Tibial nerve (tissue), 4 donors: ENCODE data around the gene PLXNB1. TPM values are rescaled to one million over a fixed set of nuclear protein-coding genes. Genes with fewer than 3 reads are reported as not detected.
A peak's percentile ranks its signal among the peaks of the same experiment; 100 is the strongest.
"Not testable (repeated sequence)": the region's sequence is repeated elsewhere in the genome, so short reads cannot be mapped to it uniquely, and the experiment has no call there.

Source experiments
- DNase-seq, 2 donors: peaks; one replicate each; pipeline ENCODE4 v3.0.0-alpha.2; 2019; ENCODE audit warnings: low spot score in 2 of 2
- H3K27ac ChIP-seq, 4 donors: fragments of 200-600 bp; sonication (generic) in 3 of 4; one replicate each; pipeline ENCODE4 v1.5.1; 2017 to 2019; ENCODE audit warnings: mild to moderate bottlenecking in 1 of 4
- H3K27me3 ChIP-seq, 2 donors: fragments of 200-600 bp; sonication (generic) in 1 of 2; one replicate each; pipeline versions ENCODE4 v1.5.1 to v1.6.0; 2017 to 2019
- H3K36me3 ChIP-seq, 3 donors: fragments of 200-600 bp; sonication (generic); one replicate each; pipeline ENCODE4 v1.5.1; 2018 to 2019
- H3K4me1 ChIP-seq, 4 donors: fragments of 200-600 bp; sonication (generic) in 3 of 4; one replicate each; pipeline ENCODE4 v1.5.1; 2017 to 2019
- H3K4me3 ChIP-seq, 4 donors: fragments of 200-600 bp; sonication (generic) in 3 of 4; one replicate each; pipeline ENCODE4 v1.5.1; 2017 to 2019; ENCODE audit warnings: mild to moderate bottlenecking in 1 of 4, moderate library complexity in 1 of 4
- H3K9me3 ChIP-seq, 4 donors: fragments of 200-600 bp; sonication (generic) in 3 of 4; one replicate each; pipeline ENCODE4 v1.5.1; 2017 to 2019
- EP300 ChIP-seq, 2 donors: sonication (generic); formaldehyde crosslinking; IDR thresholded peaks; one replicate each; pipeline ENCODE4 v1.6.1; 2017; ENCODE audit warnings: antibody characterized with exemption in 2 of 2, mild to moderate bottlenecking in 1 of 2
- POLR2A ChIP-seq, 2 donors: fragments of 450-650 bp; IDR thresholded peaks; one replicate each; pipeline ENCODE4 v1.6.1; 2017; ENCODE audit warnings: antibody characterized with exemption in 2 of 2, mild to moderate bottlenecking in 2 of 2, moderate library complexity in 2 of 2
- WGBS, 2 donors: methylation state at CpG; one replicate each; pipeline ENCODE4 v1.1.5; 2018; 5-methylcytosine and 5-hydroxymethylcytosine counted together
- total RNA-seq, 4 donors: library from RNA; depleted of rRNA; stranded (reverse); fragments of >200 nt; gene quantifications; one replicate each; pipeline ENCODE4 v1.1.0, GENCODE V29; 2016
- TF ChIP-seq, protein P1 (sequence below), 5 experiments: fragments of 200-600 bp in 3 of 5; fragments of 450-650 bp in 2 of 5; sonication (generic) in 3 of 5; IDR thresholded peaks; one replicate each; pipeline ENCODE4 v1.5.1; 2016 to 2019; ENCODE audit warnings: antibody characterized with exemption in 5 of 5, mild to moderate bottlenecking in 3 of 5, moderate library complexity in 2 of 5

PLXNB1 gene
- total RNA-seq, 4 donors from 2014 or later, result 216 to 379 (median 339) TPM

DNA sequence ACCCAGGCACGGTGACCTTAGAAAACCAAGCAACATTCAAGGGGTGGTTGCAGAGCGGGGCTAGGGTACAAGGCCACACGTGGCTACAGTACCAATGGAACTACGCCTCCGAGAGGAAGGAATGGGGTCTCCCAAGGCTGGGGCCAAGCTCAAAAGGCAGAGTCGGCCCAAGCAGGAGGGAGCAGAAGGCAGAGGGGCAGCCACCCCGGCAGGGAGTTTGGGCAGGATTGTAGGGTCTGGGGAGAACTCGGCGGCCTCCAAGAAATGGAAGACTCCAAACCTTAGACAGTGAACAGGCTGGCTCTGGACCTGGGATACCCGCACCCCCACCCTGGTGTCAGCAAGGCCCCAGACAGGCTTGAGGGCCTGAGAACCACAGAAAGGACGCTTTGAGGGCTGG lies 45.3 kb upstream of the PLXNB1 start:
- H3K27ac ChIP-seq, result no peak overlapping the region
- TF ChIP-seq EP300 (IDR thresholded peaks at IDR 0.05), result no peak
- TF ChIP-seq, protein P1, sequence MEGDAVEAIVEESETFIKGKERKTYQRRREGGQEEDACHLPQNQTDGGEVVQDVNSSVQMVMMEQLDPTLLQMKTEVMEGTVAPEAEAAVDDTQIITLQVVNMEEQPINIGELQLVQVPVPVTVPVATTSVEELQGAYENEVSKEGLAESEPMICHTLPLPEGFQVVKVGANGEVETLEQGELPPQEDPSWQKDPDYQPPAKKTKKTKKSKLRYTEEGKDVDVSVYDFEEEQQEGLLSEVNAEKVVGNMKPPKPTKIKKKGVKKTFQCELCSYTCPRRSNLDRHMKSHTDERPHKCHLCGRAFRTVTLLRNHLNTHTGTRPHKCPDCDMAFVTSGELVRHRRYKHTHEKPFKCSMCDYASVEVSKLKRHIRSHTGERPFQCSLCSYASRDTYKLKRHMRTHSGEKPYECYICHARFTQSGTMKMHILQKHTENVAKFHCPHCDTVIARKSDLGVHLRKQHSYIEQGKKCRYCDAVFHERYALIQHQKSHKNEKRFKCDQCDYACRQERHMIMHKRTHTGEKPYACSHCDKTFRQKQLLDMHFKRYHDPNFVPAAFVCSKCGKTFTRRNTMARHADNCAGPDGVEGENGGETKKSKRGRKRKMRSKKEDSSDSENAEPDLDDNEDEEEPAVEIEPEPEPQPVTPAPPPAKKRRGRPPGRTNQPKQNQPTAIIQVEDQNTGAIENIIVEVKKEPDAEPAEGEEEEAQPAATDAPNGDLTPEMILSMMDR (IDR thresholded peaks at IDR 0.05), result no peak
- TF ChIP-seq POLR2A (IDR thresholded peaks at IDR 0.05), result no peak
- 76 to 78% methylated on average over 11 of the region's 11 CpGs for WGBS, 2 donors

DNA sequence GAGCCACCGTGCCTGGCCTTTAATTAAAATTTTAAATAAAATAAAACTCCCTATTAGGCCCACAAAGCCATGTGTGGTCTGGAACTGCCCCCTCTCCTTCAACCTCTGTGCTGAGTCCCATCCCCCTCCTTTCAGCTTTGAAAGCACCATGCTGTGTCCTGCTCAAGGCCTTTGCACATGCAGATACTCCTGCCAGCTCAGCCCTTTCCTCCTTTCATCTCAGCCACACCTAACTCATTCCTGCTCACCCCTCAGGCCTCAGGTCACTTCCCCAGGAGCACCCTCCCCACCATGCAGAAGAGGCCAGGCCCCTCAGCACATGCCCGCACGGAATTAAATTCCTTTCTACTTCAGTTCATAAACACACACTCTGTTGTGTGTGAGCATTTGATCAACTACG lies 44.7 kb upstream of the PLXNB1 start:
- Histone ChIP-seq H3K9me3 (no peaks in the 10 kb centered on the region), H3K36me3 (peaks cover 0 to 41% (median 0%) of the 10 kb centered on the region in 3 donors), H3K4me3 (no peak overlapping the region), H3K27ac (peak overlapping the region in 1 of 4 donors; percentile 34), H3K4me1 (peaks cover 2 to 37% (median 25%) of the 10 kb centered on the region in 4 donors), H3K27me3 (no peaks in the 10 kb centered on the region)
- TF ChIP-seq EP300 (IDR thresholded peaks at IDR 0.05) (no peak), POLR2A (IDR thresholded peaks at IDR 0.05) (no peak)
- TF ChIP-seq, protein P1 (IDR thresholded peaks at IDR 0.05), result no peak
- WGBS, 2 donors, result 44 to 59% methylated on average over 4 of the region's 4 CpGs
- no peak for DNase-seq

More for the DNA sequence above, 45.3 kb upstream of the PLXNB1 start:
- Histone ChIP-seq H3K4me3 (no peak overlapping the region), H3K27me3 (no peaks in the 10 kb centered on the region), H3K9me3 (no peaks in the 10 kb centered on the region), H3K36me3 (peaks cover 0 to 36% (median 0%) of the 10 kb centered on the region in 3 donors), H3K4me1 (peaks cover 2 to 31% (median 20%) of the 10 kb centered on the region in 4 donors)
- DNase-seq, result no peak

- DNase-seq, H3K27me3 ChIP-seq, H3K9me3 ChIP-seq, H3K4me3 ChIP-seq: not testable (repeated sequence)
- peaks cover 0 to 41% (median 0%) of the 10 kb centered on the region in 3 donors for H3K36me3 ChIP-seq
- H3K27ac ChIP-seq, result peak overlapping the region in 2 of 4 donors; percentile 98 to 100
- 88 to 91% methylated on average over 4 of the region's 4 CpGs for WGBS, 2 donors
- peaks cover 2 to 43% (median 30%) of the 10 kb centered on the region in 4 donors for H3K4me1 ChIP-seq
These were observed 44.1 kb upstream of the PLXNB1 start for GRCh38 chr3:48474031-48474430.

DNA sequence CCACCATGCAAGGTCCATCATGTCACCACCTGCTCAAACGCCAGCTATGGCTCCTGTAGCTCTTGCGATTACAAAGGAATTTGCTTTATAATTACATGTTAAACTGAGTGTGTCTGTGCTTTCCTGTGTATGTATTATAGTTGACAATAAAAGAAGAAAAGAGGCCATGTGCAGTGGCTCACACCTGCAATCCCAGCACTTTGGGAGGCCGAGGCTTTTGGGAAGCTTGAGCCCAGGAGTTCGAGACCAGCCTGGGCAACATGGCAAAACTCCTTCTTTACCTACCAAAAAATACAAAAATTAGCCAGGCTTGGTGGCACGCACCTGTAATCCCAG lies 43.7 kb upstream of the PLXNB1 start:
- WGBS, 2 donors, result 75 to 82% methylated on average over 5 of the region's 5 CpGs
- Histone ChIP-seq H3K27me3 (no peaks in the 10 kb centered on the region), H3K4me3 (peak overlapping the region in 1 of 4 donors; percentile 74), H3K36me3 (peaks cover 0 to 41% (median 0%) of the 10 kb centered on the region in 3 donors), H3K9me3 (no peaks in the 10 kb centered on the region), H3K27ac (peak overlapping the region; percentile 97 to 100 (median 98)), H3K4me1 (peaks cover 2 to 47% (median 35%) of the 10 kb centered on the region in 4 donors)
- no peak for DNase-seq
- TF ChIP-seq, protein P1 (IDR thresholded peaks at IDR 0.05), result no peak
- no peak for TF ChIP-seq POLR2A (IDR thresholded peaks at IDR 0.05)
- TF ChIP-seq EP300 (IDR thresholded peaks at IDR 0.05), result no peak

- peak; percentile 84 to 88 for DNase-seq
- TF ChIP-seq POLR2A (IDR thresholded peaks at IDR 0.05), result peak; percentile 61 to 87
- TF ChIP-seq EP300 (IDR thresholded peaks at IDR 0.05), result peak; percentile 91 to 97
- TF ChIP-seq, protein P1 (IDR thresholded peaks at IDR 0.05), result peak in 4 of 5 experiments; percentile 37 to 72 (median 62)
- peak overlapping the region; percentile 97 to 100 (median 98) for H3K27ac ChIP-seq
- no peaks in the 10 kb centered on the region for H3K27me3 ChIP-seq
- WGBS, 2 donors, result 4 to 6% methylated on average over 15 to 17 of the region's 17 CpGs
- peaks cover 2 to 52% (median 40%) of the 10 kb centered on the region in 4 donors for H3K4me1 ChIP-seq
- peaks cover 0 to 41% (median under 1%) of the 10 kb centered on the region in 3 donors for H3K36me3 ChIP-seq
- no peaks in the 10 kb centered on the region for H3K9me3 ChIP-seq
- peak overlapping the region; percentile 70 to 82 (median 73) for H3K4me3 ChIP-seq
These were observed 43.2 kb upstream of the PLXNB1 start for GRCh38 chr3:48472923-48473616.
